BE2C (cell line): Measurements from ENCODE around the gene RXRG.

Source experiments
- DNase-seq: peaks from one replicate; pipeline ENCODE4 v3.0.0-alpha.2; 2020
- H3K27me3 ChIP-seq: fragments of 250-450 bp; sonication (Bioruptor Pico); 2 replicates; pipeline ENCODE4 v1.5.1; 2020; ENCODE audit warnings: mild to moderate bottlenecking
- H3K36me3 ChIP-seq: fragments of 250-450 bp; sonication (Bioruptor Pico); 2 replicates; pipeline ENCODE4 v1.5.1; 2020; ENCODE audit warnings: mild to moderate bottlenecking
- H3K4me1 ChIP-seq: fragments of 250-450 bp; sonication (Bioruptor Pico); 2 replicates; pipeline ENCODE4 v1.5.1; 2020
- H3K4me3 ChIP-seq: 2 replicates; pipeline ENCODE4 v1.5.1; 2011; ENCODE audit warnings: low read depth, low read length
- H3K9me3 ChIP-seq: fragments of 250-450 bp; sonication (Bioruptor Pico); 2 replicates; pipeline ENCODE4 v1.5.1; 2020
- CTCF ChIP-seq: IDR thresholded peaks from 2 replicates; pipeline ENCODE4 v1.5.1; 2012; ENCODE audit warnings: mild to moderate bottlenecking, low read depth, low read length

RXRG gene

DNA sequence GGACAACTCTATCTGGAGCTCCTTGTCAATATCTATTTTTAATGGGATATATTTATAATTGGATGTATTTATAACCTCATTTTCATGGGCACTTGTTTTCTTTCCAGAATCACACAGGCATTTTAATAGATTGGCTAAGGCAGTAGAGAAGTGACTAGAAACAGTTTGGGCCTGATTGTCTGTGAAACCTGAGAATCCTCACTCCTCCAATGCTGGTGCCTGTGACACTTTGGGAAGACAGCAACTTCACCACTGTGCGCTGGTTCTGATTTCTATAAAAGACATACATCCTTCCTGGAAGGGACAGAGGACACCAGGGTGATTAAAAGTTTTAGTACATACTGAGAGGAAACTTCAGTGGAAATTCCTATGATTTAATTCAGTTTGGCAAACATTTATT lies 39.6 kb upstream of the RXRG start:
- Histone ChIP-seq H3K4me3 (no peak overlapping the region), H3K4me1 (no peaks in the 10 kb centered on the region), H3K36me3 (no peaks in the 10 kb centered on the region), H3K9me3 (no peaks in the 10 kb centered on the region), H3K27me3 (no peaks in the 10 kb centered on the region; the same call in 1 of the 2 replicates)
- TF ChIP-seq CTCF = no peak
- DNase-seq = no peak

DNA sequence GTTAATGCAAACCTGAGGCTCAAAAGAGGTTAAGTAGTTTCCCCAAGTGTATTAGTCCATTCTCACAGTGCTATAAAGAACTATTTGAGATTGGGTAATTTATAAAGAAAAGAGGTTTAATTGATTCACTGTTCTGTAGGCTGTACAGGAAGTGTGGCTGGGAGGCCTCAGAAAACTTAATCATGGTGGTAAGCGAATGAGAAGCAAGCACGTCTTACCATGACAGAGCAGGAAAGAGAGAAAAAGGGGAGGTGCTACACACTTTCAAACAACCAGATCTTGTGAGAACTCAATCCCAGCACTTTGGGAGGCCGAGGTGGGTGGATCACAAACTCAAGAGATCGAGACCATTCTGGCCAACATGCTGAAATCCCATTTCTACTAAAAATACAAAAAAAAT lies 38.5 kb upstream of the RXRG start:
- TF ChIP-seq CTCF = no peak

DNA sequence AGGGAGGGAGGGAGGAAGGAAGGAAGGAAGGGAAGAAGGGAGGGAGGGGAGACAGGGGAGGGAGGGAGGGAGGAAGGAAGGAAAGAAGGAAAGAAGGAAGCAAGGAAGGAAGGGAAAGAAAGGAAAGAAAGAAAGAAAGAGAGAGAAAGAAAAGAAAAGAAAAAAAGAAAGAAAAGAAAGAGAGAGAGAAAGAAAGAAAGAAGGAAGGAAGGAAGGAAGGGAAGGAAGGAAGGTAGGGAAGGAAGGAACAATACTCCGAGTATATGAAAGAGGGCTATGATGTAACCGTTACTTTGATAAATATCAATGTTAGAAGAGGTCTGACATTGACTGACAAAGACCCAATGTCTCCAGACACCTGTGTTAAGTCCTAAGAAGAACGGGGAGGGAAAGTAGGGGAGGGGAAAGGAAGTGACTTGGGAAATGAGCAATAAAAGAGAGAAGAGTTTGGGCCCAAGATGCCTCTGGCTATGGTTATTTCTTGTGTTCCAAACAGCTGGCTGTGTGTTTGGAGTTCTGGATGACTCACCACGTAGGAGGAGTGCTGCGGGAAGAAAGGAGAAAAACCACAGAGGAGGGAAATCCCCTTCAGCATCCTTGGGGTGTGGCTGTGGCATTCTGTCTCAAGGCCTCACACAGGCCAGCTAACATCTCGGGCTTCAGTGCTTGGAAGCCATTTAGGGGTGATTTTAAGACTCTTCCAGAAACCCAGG lies 37.0 kb upstream of the RXRG start:
- Histone ChIP-seq H3K4me1 (no peaks in the 10 kb centered on the region), H3K4me3 (no peak overlapping the region), H3K27me3 (no peaks in the 10 kb centered on the region), H3K9me3 (no peaks in the 10 kb centered on the region), H3K36me3 (no peaks in the 10 kb centered on the region)
- no peak for TF ChIP-seq CTCF
- no peak for DNase-seq

More for the DNA sequence above, 38.5 kb upstream of the RXRG start:
- no peaks in the 10 kb centered on the region for H3K36me3 ChIP-seq
- H3K4me1 ChIP-seq = no peaks in the 10 kb centered on the region
- no peak overlapping the region for H3K4me3 ChIP-seq
- H3K9me3 ChIP-seq = no peaks in the 10 kb centered on the region
- DNase-seq = no peak
- no peaks in the 10 kb centered on the region for H3K27me3 ChIP-seq

DNA sequence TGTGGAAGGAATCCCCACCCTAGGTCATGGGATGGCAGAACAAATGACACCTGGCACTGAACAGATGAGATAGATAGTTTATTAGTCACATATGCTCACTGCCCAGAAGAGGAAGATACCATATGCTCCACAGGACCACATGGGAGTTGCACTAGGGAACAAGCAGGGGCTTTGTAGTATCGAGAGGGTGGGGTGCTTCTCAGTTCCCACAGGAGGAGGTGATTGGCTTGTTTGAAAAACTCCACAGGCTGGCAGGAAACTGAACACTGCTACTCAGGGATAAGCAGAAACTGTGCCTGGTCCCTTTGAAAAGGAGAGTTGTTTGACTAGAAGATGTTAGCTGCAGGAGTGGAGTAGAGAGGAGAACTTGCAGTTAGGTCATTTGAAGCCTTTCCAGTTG lies 31.9 kb upstream of the RXRG start:
- DNase-seq = no peak
- H3K36me3 ChIP-seq = no peaks in the 10 kb centered on the region; the same call in 1 of the 2 replicates
- TF ChIP-seq CTCF = no peak
- H3K27me3 ChIP-seq = no peaks in the 10 kb centered on the region
- no peaks in the 10 kb centered on the region for H3K4me1 ChIP-seq
- H3K4me3 ChIP-seq = no peak overlapping the region
- no peaks in the 10 kb centered on the region for H3K9me3 ChIP-seq

- Histone ChIP-seq H3K36me3 (no peaks in the 10 kb centered on the region; the same call in 1 of the 2 replicates), H3K27me3 (no peaks in the 10 kb centered on the region; the same call in 1 of the 2 replicates), H3K9me3 (no peaks in the 10 kb centered on the region), H3K4me1 (no peaks in the 10 kb centered on the region), H3K4me3 (no peak overlapping the region)
- no peak for DNase-seq
- no peak for TF ChIP-seq CTCF
Measured at GRCh38 chr1:165474196-165474595, 29.3 kb upstream of the RXRG start.

- TF ChIP-seq CTCF = no peak
- no peak for DNase-seq
- Histone ChIP-seq H3K9me3 (no peaks in the 10 kb centered on the region), H3K27me3 (no peaks in the 10 kb centered on the region; the same call in 1 of the 2 replicates), H3K4me3 (no peak overlapping the region), H3K36me3 (no peaks in the 10 kb centered on the region; the same call in 1 of the 2 replicates), H3K4me1 (no peaks in the 10 kb centered on the region)
Measured at GRCh38 chr1:165473081-165473480, 28.2 kb upstream of the RXRG start.
